Gastrocnemius medialis (tissue), 4 donors: ENCODE results near the gene PDSS2. TPM values are rescaled to one million over a fixed set of nuclear protein-coding genes. Genes with fewer than 3 reads are reported as not detected.

Source experiments
- ATAC-seq, 2 donors: fragments of 150-250 bp; one replicate each; pipeline ENCODE4 v1.9.1; 2016
- DNase-seq, 2 donors: peaks; one replicate each; pipeline ENCODE4 v3.0.0-alpha.2; 2019
- H3K27ac ChIP-seq, 4 donors: fragments of 200-600 bp; sonication (generic); 1 replicate in 1 of 4; 2 replicates in 3 of 4; pipeline ENCODE4 v1.5.1; 2016 to 2018; ENCODE audit warnings: mild to moderate bottlenecking in 2 of 4, moderate library complexity in 1 of 4
- H3K27me3 ChIP-seq, 3 donors: fragments of 200-600 bp; sonication (generic) in 2 of 3; 1 replicate in 1 of 3; 2 replicates in 2 of 3; pipeline versions ENCODE4 v1.5.1 to v1.6.0; 2016 to 2019; ENCODE audit warnings: mild to moderate bottlenecking in 1 of 3, moderate library complexity in 1 of 3
- H3K36me3 ChIP-seq, 2 donors: fragments of 200-600 bp; sonication (generic) in 1 of 2; one replicate each; pipeline ENCODE4 v1.5.1; 2017 to 2018
- H3K4me1 ChIP-seq, 2 donors: fragments of 200-600 bp; sonication (generic) in 1 of 2; one replicate each; pipeline ENCODE4 v1.5.1; 2016 to 2017; ENCODE audit warnings: mild to moderate bottlenecking in 2 of 2
- H3K4me3 ChIP-seq, 4 donors: fragments of 200-600 bp; sonication (generic) in 3 of 4; 1 replicate in 1 of 4; 2 replicates in 3 of 4; pipeline ENCODE4 v1.5.1; 2016 to 2019; ENCODE audit warnings: mild to moderate bottlenecking in 2 of 4
- H3K9me3 ChIP-seq, 3 donors: fragments of 200-600 bp; sonication (generic) in 2 of 3; 1 replicate in 1 of 3; 2 replicates in 2 of 3; pipeline ENCODE4 v1.5.1; 2016 to 2019
- POLR2A ChIP-seq, 2 donors: fragments of 450-650 bp; IDR thresholded peaks; one replicate each; pipeline ENCODE4 v1.6.1; 2017; ENCODE audit warnings: antibody characterized with exemption in 2 of 2, mild to moderate bottlenecking in 2 of 2, moderate library complexity in 2 of 2
- in situ Hi-C, 4 donors: fragments of 200-750 bp; cut with MboI; loops; one replicate each; pipeline versions ENCODE4 v1.15.0 to v1.8.0; 2017; ENCODE audit warnings: low sequenced_read_pairs in 4 of 4
- intact Hi-C: fragments of 100-400 bp; cut with DNase I; formaldehyde crosslinking; loops from one replicate; pipeline ENCODE4 v1.15.1; 2023; ENCODE audit warnings: low total_unique reads
- total RNA-seq, 4 donors: library from RNA; depleted of rRNA; stranded (reverse); fragments of >200 nt; gene quantifications; one replicate each; pipeline versions ENCODE4 v1.1.0 to v1.2.3, GENCODE V29; 2016
- TF ChIP-seq, protein P1 (sequence below), 5 experiments: fragments of 450-650 bp in 3 of 5; fragments of 200-600 bp in 2 of 5; sonication (generic) in 2 of 5; IDR thresholded peaks in 4 of 5; conservative IDR thresholded peaks in 1 of 5; 1 replicate in 4 of 5; 2 replicates in 1 of 5; pipeline ENCODE4 v1.5.1; 2016 to 2019; ENCODE audit warnings: antibody characterized with exemption in 5 of 5, mild to moderate bottlenecking in 3 of 5, moderate library complexity in 3 of 5

The PDSS2 gene
- total RNA-seq, 4 donors from 2014 or later, result 6.6 to 14.3 (median 10.0) TPM

DNA sequence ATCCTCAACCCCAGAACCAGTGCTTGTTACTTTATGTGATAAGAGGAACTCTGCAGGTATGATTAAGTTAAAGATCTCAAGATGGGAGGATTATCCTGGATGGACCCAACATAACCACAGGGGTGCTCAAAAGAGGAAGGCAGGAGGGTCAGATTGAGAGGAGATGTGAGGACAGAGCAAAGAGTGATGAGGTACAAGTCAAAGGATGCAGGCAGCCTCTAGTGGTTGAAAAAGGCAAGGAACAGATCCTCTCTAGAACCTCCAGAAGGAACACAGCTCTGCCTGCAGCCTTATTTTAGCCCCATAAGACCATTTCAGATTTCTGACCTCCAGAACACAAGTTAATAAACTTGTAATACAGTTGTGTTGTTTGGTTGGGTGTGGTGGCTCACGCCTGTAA is 41.2 kb downstream of the PDSS2 start:
- no peaks in the 10 kb centered on the region for H3K27me3 ChIP-seq
- H3K4me1 ChIP-seq, result peaks cover 13% of the 10 kb centered on the region in 2 donors
- H3K36me3 ChIP-seq, result no peaks in the 10 kb centered on the region
- ATAC-seq, result no peak
- intact Hi-C loops (no loop called here), in situ Hi-C loops (no loop called here)
- no peak overlapping the region for H3K4me3 ChIP-seq
- H3K27ac ChIP-seq, result no peak overlapping the region
- no peak for TF ChIP-seq POLR2A (IDR thresholded peaks at IDR 0.05)
- no peaks in the 10 kb centered on the region for H3K9me3 ChIP-seq
- no peak for DNase-seq

DNA sequence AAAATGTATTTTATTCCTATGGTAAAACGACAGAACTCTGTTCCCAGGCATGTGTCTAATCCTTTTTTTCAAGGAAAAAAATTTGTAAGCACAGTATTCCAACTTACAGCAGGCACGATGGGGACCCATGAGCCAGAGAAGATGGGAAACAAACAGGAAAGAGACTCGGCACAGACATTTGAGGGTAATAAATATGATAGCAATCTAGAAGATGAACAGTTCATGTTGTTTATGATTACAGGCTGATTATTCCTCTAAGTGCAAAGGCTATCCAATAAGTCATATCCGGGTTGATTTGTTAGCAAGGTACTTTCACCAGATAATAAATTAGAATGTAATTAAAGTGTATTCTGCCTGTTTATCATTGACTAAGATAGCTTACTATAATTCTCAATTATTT is 43.2 kb downstream of the PDSS2 start:
- H3K27me3 ChIP-seq, result no peaks in the 10 kb centered on the region

DNA sequence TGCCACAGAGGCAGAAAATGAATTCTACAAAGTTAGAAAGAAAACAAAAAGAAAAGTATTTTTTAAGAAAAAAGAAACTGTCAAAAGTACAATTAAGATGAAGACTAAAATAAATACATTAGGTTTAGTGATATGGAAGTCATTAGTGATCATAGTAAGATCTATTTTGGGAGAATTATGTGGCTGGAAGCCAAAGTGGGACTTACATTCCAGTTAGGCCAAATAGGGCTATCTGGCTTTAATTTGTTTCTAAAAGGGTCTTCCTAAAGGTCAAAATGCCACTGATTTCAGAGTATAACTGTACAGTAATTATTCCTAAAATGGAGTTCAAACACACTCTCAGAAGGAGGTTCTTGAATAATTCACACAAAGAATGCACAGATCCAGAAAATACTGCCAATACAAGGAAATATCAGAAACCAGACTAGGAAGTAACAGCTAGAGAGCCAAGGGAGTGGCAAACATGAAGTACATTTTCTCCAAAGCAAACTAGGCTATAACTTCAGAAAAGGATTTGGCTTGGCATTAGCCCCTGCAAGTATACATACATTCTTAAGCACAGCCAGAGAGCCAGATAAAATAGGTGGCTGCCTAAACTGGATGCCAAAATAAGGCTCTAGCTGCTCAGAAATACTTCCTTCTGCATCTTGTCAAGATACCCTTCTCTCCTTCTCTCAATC is 45.3 kb downstream of the PDSS2 start:
- Histone ChIP-seq H3K9me3 (no peaks in the 10 kb centered on the region), H3K4me1 (peaks cover 18 to 20% of the 10 kb centered on the region in 2 donors), H3K36me3 (no peaks in the 10 kb centered on the region), H3K27me3 (no peaks in the 10 kb centered on the region), H3K4me3 (no peak overlapping the region), H3K27ac (no peak overlapping the region)
- DNase-seq (no peak), ATAC-seq (no peak)
- intact Hi-C loops, result no loop called here
- no peak for TF ChIP-seq POLR2A (IDR thresholded peaks at IDR 0.05)
- TF ChIP-seq, protein P1, sequence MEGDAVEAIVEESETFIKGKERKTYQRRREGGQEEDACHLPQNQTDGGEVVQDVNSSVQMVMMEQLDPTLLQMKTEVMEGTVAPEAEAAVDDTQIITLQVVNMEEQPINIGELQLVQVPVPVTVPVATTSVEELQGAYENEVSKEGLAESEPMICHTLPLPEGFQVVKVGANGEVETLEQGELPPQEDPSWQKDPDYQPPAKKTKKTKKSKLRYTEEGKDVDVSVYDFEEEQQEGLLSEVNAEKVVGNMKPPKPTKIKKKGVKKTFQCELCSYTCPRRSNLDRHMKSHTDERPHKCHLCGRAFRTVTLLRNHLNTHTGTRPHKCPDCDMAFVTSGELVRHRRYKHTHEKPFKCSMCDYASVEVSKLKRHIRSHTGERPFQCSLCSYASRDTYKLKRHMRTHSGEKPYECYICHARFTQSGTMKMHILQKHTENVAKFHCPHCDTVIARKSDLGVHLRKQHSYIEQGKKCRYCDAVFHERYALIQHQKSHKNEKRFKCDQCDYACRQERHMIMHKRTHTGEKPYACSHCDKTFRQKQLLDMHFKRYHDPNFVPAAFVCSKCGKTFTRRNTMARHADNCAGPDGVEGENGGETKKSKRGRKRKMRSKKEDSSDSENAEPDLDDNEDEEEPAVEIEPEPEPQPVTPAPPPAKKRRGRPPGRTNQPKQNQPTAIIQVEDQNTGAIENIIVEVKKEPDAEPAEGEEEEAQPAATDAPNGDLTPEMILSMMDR (IDR thresholded peaks at IDR 0.05 in 4 of 5, conservative IDR thresholded peaks at IDR 0.05 in 1 of 5), result no peak
- in situ Hi-C loops, result no loop called here

More for the DNA sequence above, 43.2 kb downstream of the PDSS2 start:
- Histone ChIP-seq H3K4me1 (peaks cover 13% of the 10 kb centered on the region in 2 donors), H3K27ac (no peak overlapping the region), H3K9me3 (no peaks in the 10 kb centered on the region), H3K36me3 (no peaks in the 10 kb centered on the region), H3K4me3 (no peak overlapping the region)
- intact Hi-C loops (no loop called here), in situ Hi-C loops (no loop called here)
- no peak for DNase-seq
- ATAC-seq, result no peak
- TF ChIP-seq, protein P1 (IDR thresholded peaks at IDR 0.05 in 4 of 5, conservative IDR thresholded peaks at IDR 0.05 in 1 of 5), result no peak
- TF ChIP-seq POLR2A (IDR thresholded peaks at IDR 0.05), result no peak

DNA sequence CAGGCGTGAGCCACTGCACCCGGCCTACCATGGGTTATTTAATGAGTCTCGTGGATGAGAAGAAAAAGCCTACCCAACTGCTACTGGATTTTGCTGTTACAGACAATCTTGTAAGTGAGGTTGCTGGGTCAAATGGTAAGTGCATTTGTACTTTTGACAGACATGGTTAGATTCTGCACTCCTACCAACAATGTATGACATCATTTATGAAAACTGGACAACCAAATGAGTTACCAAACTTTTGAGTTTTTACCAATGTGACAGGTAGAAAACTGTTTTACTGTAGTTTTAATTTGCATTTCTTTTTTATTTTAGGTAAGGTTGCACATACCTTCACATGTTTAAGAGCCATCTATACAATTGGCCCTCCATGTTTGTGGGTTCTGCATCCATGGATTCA is 48.2 kb downstream of the PDSS2 start:
- peaks cover 24 to 34% of the 10 kb centered on the region in 2 donors for H3K4me1 ChIP-seq
- intact Hi-C loops, result no loop called here
- in situ Hi-C loops, result no loop called here
- H3K4me3 ChIP-seq, result no peak overlapping the region
- H3K36me3 ChIP-seq, result no peaks in the 10 kb centered on the region
- no peak for DNase-seq
- no peak overlapping the region for H3K27ac ChIP-seq
- no peak for TF ChIP-seq POLR2A (IDR thresholded peaks at IDR 0.05)
- TF ChIP-seq, protein P1 (IDR thresholded peaks at IDR 0.05 in 4 of 5, conservative IDR thresholded peaks at IDR 0.05 in 1 of 5), result no peak
- H3K27me3 ChIP-seq, result no peaks in the 10 kb centered on the region
- H3K9me3 ChIP-seq, result no peaks in the 10 kb centered on the region
- ATAC-seq, result no peak

DNA sequence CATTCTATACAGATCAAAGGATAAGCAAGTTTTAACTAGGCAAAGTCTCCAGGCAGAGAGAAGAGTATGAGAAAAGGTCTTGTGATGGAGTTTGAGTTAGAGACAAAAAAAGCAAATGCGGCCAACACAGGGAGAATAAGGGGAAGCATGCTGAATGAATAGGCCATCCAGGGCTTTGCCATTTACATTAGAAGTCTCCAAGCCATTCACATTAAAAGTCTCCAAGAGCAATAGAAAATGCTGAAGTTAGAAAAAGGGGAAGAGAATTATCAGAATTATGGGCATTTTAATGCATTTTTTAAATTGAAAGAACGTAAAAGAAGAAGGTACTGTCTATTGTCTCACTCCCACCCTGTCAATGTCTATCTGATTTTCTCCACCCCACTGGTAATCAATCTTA is 49.4 kb downstream of the PDSS2 start:
- no peak for TF ChIP-seq POLR2A (IDR thresholded peaks at IDR 0.05)
- TF ChIP-seq, protein P1 (IDR thresholded peaks at IDR 0.05 in 4 of 5, conservative IDR thresholded peaks at IDR 0.05 in 1 of 5), result no peak
- intact Hi-C loops, result no loop called here

More for the DNA sequence above, 49.4 kb downstream of the PDSS2 start:
- DNase-seq (no peak), ATAC-seq (no peak)
- H3K4me3 ChIP-seq, result no peak overlapping the region
- H3K36me3 ChIP-seq, result no peaks in the 10 kb centered on the region
- H3K27me3 ChIP-seq, result no peaks in the 10 kb centered on the region
- H3K9me3 ChIP-seq, result peaks cover 0 to 2% (median 0%) of the 10 kb centered on the region in 3 donors
- peaks cover 24 to 34% of the 10 kb centered on the region in 2 donors for H3K4me1 ChIP-seq
- no peak overlapping the region for H3K27ac ChIP-seq
- in situ Hi-C loops, result no loop called here
